Stimulated activated effector memory CD8-positive, alpha-beta T cell treated with anti-CD3 and anti-CD28 coated beads, Interleukin-12 subunit alpha, Interleukin-12 subunit beta, amount 100 ng/mL, for 72 hours (primary cell): ENCODE results near the gene NEDD8.

Experiments
- ATAC-seq: fragments of 150-1000 bp; cut with Tn5 transposase; 2 replicates; pipeline ENCODE4 v1.10.0; 2021
- DNase-seq, 2 donors: peaks; one replicate each; pipeline ENCODE4 v3.0.0; 2021 to 2022; ENCODE audit warnings: low spot score in 2 of 2
- H3K27ac Mint-ChIP-seq: one replicate; pipeline ENCODE4 v1.8.0; 2022; ENCODE audit warnings: mild to moderate bottlenecking, mixed read lengths
- H3K36me3 Mint-ChIP-seq: one replicate; pipeline ENCODE4 v1.8.0; 2022; ENCODE audit warnings: mild to moderate bottlenecking, mixed read lengths
- H3K4me1 Mint-ChIP-seq: one replicate; pipeline ENCODE4 v1.8.0; 2022; ENCODE audit warnings: mixed read lengths
- H3K4me3 Mint-ChIP-seq: one replicate; pipeline ENCODE4 v1.8.0; 2022; ENCODE audit warnings: mild to moderate bottlenecking, mixed read lengths
- H3K9me3 Mint-ChIP-seq: one replicate; pipeline ENCODE4 v1.8.0; 2022; ENCODE audit warnings: mixed read lengths

The NEDD8 gene

GRCh38 chr14:24232121-24232644 is at the start of gene NEDD8:
Gene NEDD8, minus strand, starts transcription at chr14:24232367. Its CDS starts 100 bp downstream, at chr14:24232267.
- DNase-seq (peak; percentile 68 to 93), ATAC-seq (peak; percentile 93)
- no peaks in the 10 kb centered on the region for H3K9me3 Mint-ChIP-seq
- peaks cover 76% of the 10 kb centered on the region for H3K36me3 Mint-ChIP-seq
- peaks cover 38% of the 10 kb centered on the region for H3K4me1 Mint-ChIP-seq
- peak within 1 kb of the TSS; percentile 84 for H3K4me3 Mint-ChIP-seq
- H3K27ac Mint-ChIP-seq: peak within 1 kb of the TSS; percentile 86

GRCh38 chr14:24281636-24282035 is 49.5 kb upstream of the NEDD8 start:
- H3K4me3 Mint-ChIP-seq: no peak overlapping the region
- H3K27ac Mint-ChIP-seq: peak overlapping the region; percentile 69
- no peaks in the 10 kb centered on the region for H3K9me3 Mint-ChIP-seq
- no peaks in the 10 kb centered on the region for H3K36me3 Mint-ChIP-seq
- H3K4me1 Mint-ChIP-seq: peaks cover 31% of the 10 kb centered on the region
- DNase-seq (no peak), ATAC-seq (no peak)

- DNase-seq: no peak
- ATAC-seq: no peak
- no peaks in the 10 kb centered on the region for H3K36me3 Mint-ChIP-seq
- H3K4me1 Mint-ChIP-seq: peaks cover 27% of the 10 kb centered on the region
- no peaks in the 10 kb centered on the region for H3K9me3 Mint-ChIP-seq
- H3K27ac Mint-ChIP-seq: peak overlapping the region; percentile 69
- no peak overlapping the region for H3K4me3 Mint-ChIP-seq
Observed at GRCh38 chr14:24280797-24281460, 48.8 kb upstream of the NEDD8 start.

DNA sequence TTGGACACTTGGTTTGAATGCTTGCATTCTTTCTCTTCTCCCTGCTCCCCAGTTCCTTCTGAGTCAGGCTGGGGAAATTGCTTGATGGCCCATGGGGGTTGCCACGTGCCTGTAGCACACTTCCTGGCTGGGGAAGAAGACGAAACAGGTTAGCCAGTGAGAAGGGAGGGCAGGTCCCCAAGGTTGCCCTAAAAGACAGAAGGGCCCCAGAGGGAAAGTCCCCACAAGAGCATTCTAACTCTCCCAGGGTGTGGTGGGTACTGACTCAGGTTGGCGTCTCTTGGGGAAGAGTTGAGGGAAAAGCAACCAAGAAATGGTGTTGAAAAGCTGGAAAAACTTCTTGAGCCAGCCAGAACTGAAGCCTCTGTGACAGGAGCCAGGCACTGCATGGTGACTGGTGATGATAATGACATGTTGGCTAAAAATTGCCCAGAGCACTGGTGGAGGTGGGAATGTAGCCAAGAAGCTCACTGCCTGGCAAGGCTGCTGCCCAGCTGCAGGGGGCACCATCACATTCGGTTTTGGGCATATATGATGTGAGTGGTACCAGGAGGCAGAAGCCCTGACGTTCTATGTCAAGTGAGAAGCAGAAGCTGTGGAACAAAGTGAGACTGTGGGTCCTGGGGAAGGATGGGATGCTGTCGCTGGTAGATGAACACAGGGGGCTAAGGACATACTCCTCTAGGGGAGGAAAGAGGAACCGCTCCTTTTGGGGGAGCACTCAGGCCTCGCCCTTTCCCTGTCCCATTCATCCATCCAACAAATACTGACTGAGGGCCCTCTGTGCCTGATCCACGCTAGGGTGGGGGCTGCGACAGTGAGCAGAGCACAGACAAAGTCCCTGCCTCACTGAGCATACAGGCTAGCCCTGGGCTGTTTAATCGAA is 47.4 kb upstream of the NEDD8 start:
- Mint-ChIP-seq H3K4me1 (peaks cover 27% of the 10 kb centered on the region), H3K4me3 (peak overlapping the region; percentile 25), H3K9me3 (no peaks in the 10 kb centered on the region), H3K27ac (peak overlapping the region; percentile 69), H3K36me3 (no peaks in the 10 kb centered on the region)
- ATAC-seq (peak; percentile 86), DNase-seq (no peak)

DNA sequence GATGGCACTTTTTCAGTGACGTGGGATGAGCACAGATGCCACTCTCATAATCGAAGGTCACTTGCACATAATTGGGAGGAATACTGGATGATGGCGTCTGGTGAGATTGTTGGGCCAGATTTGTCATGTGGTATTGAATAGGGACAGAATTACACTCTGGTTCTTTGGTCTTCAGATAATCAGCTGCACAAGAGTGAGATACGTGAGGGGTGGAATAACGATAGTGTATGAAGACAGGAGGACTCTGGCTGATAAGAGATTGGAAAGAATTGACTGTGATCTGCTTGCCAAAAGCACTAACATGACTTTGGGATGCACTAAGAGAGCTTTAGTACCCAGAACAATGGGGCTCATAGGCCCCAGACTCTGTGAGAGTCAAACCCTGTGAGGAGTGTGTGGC is 46.3 kb upstream of the NEDD8 start:
- no peaks in the 10 kb centered on the region for H3K9me3 Mint-ChIP-seq
- no peak for DNase-seq
- peaks cover 38% of the 10 kb centered on the region for H3K4me1 Mint-ChIP-seq
- H3K36me3 Mint-ChIP-seq: no peaks in the 10 kb centered on the region
- no peak for ATAC-seq
- no peak overlapping the region for H3K4me3 Mint-ChIP-seq
- H3K27ac Mint-ChIP-seq: peak overlapping the region; percentile 30

DNA sequence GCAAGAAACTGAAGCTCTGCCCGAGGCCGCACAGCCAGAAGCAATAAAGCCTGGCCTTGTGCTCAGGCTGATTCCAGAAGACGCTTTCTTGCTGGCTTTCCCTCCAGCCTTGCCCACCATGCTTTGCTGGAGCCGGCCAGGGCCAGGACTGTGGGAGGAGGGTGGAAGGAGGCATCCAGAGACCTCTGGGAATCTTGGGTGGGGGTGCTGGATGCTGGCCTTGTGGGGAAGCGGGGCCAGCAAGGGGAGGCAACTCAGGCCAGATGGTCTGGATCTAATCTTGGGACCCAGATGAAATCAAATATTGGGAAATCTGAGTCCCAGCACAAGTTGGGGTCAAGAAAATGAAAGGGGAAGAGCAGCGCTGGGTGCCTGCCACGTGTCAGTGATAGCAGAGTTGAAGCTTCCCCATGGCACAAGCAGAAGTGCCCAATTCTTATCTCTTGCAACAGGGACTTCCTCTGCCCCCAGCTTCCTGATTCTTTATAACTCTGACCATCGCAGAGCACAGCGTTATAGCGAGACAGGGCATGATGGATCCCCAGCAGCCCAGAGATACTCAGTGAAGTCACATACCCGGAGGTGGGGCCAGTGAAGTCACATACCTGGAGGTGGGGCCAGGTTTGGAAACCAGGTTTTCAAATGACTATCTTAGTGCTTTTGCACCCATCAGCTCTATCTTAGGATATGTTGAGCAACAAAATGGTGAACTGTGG is 45.6 kb upstream of the NEDD8 start:
- no peak for DNase-seq
- no peak for ATAC-seq
- H3K9me3 Mint-ChIP-seq: no peaks in the 10 kb centered on the region
- no peak overlapping the region for H3K4me3 Mint-ChIP-seq
- H3K36me3 Mint-ChIP-seq: no peaks in the 10 kb centered on the region
- peaks cover 45% of the 10 kb centered on the region for H3K4me1 Mint-ChIP-seq
- peak overlapping the region; percentile 30 for H3K27ac Mint-ChIP-seq

- H3K4me1 Mint-ChIP-seq: peaks cover 52% of the 10 kb centered on the region
- H3K36me3 Mint-ChIP-seq: peaks cover under 1% of the 10 kb centered on the region
- peak overlapping the region; percentile 67 for H3K27ac Mint-ChIP-seq
- no peak overlapping the region for H3K4me3 Mint-ChIP-seq
- H3K9me3 Mint-ChIP-seq: no peaks in the 10 kb centered on the region
- no peak for ATAC-seq
- DNase-seq: no peak
Observed at GRCh38 chr14:24277071-24277470, 44.9 kb upstream of the NEDD8 start.

DNA sequence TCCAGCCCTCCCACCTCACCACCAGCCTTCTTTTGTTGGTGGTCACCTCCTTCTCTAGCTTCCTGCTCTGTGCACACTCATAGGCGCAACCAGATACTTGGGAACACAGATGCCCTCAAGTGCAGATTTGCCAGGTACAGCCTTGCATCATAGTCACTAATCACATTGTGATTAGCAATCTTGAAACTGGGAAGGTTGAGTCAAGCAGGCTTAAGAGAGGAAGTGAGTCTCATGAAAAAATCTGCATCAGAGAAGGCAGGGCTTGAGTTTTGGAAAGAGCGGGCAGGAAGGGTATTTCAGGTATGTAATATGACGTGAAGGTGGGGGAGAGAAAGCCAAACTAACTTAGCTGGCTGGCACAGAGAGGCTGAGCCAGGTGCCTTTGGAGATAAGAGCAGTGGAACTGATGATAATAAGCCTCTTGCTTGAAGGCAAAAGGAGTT is 42.0 kb upstream of the NEDD8 start:
- Mint-ChIP-seq H3K9me3 (no peaks in the 10 kb centered on the region), H3K27ac (peak overlapping the region; percentile 0), H3K36me3 (peaks cover 10% of the 10 kb centered on the region), H3K4me1 (peaks cover 59% of the 10 kb centered on the region), H3K4me3 (peak overlapping the region; percentile 16)
- ATAC-seq (peak; percentile 77), DNase-seq (peak; percentile 22 to 74)

GRCh38 chr14:24273422-24273998 is 41.3 kb upstream of the NEDD8 start:
- peaks cover 53% of the 10 kb centered on the region for H3K4me1 Mint-ChIP-seq
- no peak overlapping the region for H3K4me3 Mint-ChIP-seq
- peak overlapping the region; percentile 0 for H3K27ac Mint-ChIP-seq
- no peaks in the 10 kb centered on the region for H3K9me3 Mint-ChIP-seq
- ATAC-seq (no peak), DNase-seq (no peak)
- peaks cover 16% of the 10 kb centered on the region for H3K36me3 Mint-ChIP-seq

DNA sequence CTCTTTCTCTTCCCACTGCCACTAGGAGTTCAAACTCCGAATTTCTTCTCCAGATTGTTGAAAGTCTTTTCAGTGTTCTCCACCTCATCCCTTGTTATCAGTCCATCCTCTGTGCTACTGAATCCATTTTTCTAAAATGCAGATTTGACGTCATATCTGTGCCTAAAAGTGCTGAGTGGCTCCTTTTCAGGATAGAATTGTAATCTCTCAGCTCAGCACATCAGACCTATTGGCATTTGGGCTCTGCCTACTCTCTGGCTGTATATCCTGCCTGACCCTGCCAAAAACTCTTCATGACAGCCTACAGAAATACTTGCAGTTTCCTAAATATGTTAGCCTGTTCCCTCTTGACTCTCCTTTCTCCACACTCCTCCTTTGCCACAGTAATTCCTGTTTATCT is 40.3 kb upstream of the NEDD8 start:
- ATAC-seq (no peak), DNase-seq (no peak)
- peaks cover 48% of the 10 kb centered on the region for H3K4me1 Mint-ChIP-seq
- H3K4me3 Mint-ChIP-seq: peak overlapping the region; percentile 79
- peak overlapping the region; percentile 91 for H3K27ac Mint-ChIP-seq
- H3K9me3 Mint-ChIP-seq: no peaks in the 10 kb centered on the region
- H3K36me3 Mint-ChIP-seq: peaks cover 20% of the 10 kb centered on the region

DNA sequence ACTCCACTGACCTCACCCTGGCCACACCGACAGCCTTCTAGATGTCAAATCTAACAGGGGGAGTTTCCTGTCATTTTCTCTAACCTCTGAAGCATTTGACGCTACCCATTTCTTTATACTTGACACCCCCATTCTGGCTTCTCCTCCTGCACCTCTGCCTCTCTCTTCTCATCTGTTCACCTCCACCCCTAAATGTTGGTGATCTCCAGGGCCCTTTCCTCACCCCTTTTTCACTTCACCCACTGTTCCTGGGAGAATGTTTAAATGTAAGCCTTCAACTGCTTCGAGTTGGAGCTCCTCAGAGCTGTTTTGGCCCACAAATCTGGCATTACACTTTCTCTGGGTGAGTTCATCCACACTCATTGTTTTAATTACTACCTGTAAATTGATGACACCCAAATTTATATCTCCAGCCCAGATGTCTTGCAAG is 39.7 kb upstream of the NEDD8 start:
- no peaks in the 10 kb centered on the region for H3K9me3 Mint-ChIP-seq
- H3K36me3 Mint-ChIP-seq: peaks cover 26% of the 10 kb centered on the region
- ATAC-seq: no peak
- H3K4me3 Mint-ChIP-seq: peak overlapping the region; percentile 79
- H3K4me1 Mint-ChIP-seq: peaks cover 48% of the 10 kb centered on the region
- peak overlapping the region; percentile 91 for H3K27ac Mint-ChIP-seq
- no peak for DNase-seq

DNA sequence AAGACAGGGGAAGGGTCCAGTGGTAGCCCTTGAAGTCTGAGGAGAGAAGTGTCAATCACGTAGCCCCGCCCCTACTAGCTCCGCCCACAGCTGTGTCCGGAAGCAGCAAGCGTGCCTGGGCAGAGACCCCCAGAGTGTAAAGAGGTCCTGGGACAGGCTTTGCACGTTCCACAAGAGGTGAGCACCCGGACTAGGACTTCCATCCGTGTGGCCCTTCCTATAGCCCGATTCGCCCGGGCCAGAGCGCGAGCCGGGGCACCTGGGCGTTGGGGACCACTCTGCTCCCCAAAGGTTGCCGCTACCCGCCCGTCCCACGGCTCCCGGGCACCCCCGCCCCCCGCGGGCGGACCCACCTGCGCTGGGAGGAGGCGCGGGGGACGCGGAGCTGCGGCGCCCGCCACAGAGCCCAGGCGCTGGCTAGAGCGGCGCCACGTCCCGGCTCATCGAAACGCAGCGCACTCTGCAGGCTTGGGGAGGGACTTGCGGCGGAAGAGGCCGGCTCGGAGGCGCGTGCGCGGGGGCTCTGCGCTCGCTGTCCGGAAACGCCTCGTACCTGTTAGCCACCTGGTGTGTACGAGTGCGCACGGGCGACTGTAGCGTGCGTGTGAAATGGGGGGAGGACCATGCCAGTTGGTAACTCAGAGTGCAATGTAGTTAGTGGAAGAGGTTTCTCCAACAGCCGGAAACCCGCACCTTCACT is 39.1 kb upstream of the NEDD8 start, which contains the start of gene RABGGTA:
Gene RABGGTA, minus strand, starts transcription at position 464 of the 700 bp plus-strand sequence. CDS start 482 bp downstream, outside the sequence.
- Mint-ChIP-seq H3K4me3 (peak within 1 kb of the TSS; percentile 79), H3K9me3 (no peaks in the 10 kb centered on the region), H3K27ac (peak within 1 kb of the TSS; percentile 91), H3K4me1 (peaks cover 53% of the 10 kb centered on the region), H3K36me3 (peaks cover 28% of the 10 kb centered on the region)
- DNase-seq (peak; percentile 78 to 93), ATAC-seq (peak; percentile 92)

DNA sequence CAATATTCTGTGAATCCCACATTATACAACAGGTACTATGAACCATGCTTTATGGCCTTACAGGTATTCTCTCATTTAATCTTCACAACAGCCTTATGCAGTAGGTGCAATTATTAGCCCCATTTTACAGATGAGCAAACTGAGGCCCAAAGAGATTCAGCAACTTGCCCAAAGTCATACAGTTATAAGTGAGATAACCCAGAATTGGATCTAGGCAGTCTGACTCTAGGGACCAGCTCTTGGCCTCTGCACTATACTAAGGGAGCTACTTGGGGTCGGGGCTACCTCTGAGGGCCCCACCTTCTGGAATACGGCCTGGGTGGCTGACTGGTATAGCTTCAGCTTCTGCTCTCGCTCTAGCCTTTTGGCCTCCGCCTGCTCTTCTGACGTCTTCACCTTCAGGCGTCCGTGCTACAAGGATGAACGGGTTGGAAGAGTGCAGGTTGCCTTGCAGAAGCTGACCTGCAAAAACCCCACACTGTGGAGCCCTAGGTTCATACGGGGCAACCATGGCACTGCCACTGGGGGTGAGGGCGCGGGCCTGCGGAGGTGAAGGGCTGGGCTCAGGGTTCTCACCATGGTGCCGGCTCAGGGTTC is 38.5 kb upstream of the NEDD8 start:
- no peak for DNase-seq
- Mint-ChIP-seq H3K36me3 (peaks cover 28% of the 10 kb centered on the region), H3K4me3 (peak overlapping the region; percentile 79), H3K27ac (peak overlapping the region; percentile 91), H3K4me1 (peaks cover 54% of the 10 kb centered on the region), H3K9me3 (no peaks in the 10 kb centered on the region)
- ATAC-seq: no peak
